GM21528 (cell line): ENCODE results near the gene TSC2.
"Not testable (repeated sequence)": the region's sequence is repeated elsewhere in the genome, so short reads cannot be mapped to it uniquely, and the experiment has no call there.

Experiments used
- ATAC-seq: cut with Tn5 transposase; IDR thresholded peaks from one replicate; pipeline ENCODE4 v1.9.1; 2021; ENCODE audit warnings: mild to moderate bottlenecking, moderate library complexity; ENCODE audit not compliant: unreplicated experiment, low FRiP score

The TSC2 gene

GRCh38 chr16:2028620-2029220, 19.1 kb upstream of the TSC2 start:
- ATAC-seq, result no peak

DNA sequence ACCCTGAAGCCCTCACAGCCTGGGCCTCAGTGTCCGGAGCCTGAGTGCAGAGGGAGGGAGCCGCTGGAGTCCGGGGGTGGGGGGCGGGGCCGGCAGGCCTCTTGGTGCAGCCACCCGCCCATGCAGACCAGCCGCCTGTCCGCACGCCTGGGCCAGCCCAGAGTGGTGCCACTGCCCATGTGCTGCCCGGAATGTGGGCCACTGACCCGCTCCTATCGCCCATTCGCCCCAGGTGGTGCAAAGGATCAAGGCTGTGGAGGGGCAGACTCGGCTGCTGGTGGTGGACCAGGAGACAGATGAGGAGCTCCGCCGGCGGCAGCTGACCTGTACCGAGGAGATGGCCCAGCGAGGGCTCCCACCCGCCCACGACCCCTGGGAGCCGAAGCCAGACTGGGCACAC, 18.4 kb upstream of the TSC2 start:
- ATAC-seq, result no peak

DNA sequence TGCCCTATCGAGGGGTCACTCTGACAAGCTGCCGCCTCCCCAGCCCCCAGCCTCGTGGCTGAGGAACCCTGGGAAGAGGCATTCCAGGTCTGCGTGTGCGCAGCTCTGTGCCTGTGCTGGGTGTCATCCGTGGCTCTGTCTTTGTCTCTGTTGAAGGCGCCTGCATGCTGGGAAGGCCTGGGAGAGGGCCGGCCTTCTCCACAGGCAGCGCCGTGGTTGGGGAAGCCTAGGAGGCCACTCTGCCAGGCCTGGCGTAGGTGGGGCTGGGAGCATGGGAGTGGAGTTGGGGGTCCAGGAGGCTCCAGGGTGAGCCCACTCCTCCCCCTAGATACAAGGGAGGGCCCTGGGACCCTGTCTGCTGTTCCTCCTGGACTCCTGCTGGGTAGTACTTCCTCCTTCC, 17.7 kb upstream of the TSC2 start:
- no peak for ATAC-seq

GRCh38 chr16:2031081-2031577, 16.7 kb upstream of the TSC2 start:
- no peak for ATAC-seq

DNA sequence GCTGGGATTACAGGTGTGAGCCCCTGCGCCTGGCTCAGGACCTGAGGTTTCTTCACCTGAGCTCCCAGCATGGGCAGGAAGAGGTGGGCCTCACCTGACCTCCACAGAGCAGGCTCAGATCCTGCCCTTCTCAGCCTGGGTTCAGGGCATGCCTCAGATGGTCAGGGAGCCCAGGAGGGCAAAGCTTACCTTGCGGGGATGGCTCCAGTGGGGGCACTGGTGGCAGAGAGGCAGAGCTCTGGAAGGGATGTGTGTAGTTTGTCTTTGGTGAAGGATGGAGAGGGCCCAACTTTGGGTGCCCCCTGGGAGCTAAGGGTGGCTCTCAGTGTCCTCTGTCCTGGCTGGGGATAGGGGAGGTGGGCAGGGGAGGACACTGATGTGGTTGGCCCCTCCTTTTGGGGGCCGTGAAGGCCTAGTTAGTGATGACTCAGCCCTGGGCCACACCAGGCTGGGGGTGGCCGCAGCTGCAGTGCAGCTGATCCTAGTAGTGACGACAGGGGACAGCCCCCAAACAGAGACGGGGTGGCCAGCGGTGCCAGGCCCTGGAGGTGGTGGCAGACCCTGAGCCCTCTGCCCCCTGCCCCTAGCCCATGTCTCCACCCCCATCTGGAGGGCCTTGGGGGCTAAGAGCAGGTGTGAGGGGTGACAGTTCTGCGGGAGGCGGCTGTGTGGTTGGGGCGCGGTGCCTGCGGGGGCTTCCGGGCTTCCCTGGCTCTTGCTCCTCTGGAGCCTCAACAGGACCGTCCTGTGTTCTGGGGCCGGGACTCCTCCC, 15.3 kb upstream of the TSC2 start:
- no peak for ATAC-seq

GRCh38 chr16:2033057-2033908, 14.5 kb upstream of the TSC2 start:
- no peak for ATAC-seq

DNA sequence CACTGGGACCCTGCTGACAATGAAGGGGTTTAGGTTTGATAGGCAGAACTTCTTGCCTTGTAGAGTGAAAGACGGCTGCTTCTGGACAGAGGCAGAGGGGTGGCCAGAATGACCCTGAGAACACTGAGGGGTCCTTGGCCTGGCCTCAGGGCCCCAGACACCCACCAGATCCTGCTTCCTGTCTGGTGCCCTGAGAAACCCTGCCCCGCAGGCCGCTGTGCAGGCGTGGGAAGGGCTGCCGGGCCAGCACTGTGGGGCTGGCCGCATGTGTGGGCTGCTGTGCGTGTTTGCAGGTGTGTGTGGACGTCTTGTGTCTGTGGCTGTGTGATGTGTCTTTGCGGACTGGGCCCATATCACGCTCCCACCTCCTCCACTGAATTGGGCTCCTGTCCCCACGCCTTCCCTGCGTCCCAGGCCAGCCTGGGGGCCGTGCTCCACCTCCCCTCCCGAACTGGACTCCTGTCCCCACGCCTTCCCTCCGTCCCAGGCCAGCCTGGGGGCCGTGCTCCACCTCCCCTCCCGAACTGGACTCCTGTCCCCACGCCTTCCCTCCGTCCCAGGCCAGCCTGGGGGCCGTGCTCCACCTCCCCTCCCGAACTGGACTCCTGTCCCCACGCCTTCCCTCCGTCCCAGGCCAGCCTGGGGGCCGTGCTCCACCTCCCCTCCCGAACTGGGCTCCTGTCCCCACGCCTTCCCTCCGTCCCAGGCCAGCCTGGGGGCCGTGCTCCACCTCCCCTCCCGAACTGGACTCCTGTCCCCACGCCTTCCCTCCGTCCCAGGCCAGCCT, 13.7 kb upstream of the TSC2 start:
- ATAC-seq, result not testable (repeated sequence)

DNA sequence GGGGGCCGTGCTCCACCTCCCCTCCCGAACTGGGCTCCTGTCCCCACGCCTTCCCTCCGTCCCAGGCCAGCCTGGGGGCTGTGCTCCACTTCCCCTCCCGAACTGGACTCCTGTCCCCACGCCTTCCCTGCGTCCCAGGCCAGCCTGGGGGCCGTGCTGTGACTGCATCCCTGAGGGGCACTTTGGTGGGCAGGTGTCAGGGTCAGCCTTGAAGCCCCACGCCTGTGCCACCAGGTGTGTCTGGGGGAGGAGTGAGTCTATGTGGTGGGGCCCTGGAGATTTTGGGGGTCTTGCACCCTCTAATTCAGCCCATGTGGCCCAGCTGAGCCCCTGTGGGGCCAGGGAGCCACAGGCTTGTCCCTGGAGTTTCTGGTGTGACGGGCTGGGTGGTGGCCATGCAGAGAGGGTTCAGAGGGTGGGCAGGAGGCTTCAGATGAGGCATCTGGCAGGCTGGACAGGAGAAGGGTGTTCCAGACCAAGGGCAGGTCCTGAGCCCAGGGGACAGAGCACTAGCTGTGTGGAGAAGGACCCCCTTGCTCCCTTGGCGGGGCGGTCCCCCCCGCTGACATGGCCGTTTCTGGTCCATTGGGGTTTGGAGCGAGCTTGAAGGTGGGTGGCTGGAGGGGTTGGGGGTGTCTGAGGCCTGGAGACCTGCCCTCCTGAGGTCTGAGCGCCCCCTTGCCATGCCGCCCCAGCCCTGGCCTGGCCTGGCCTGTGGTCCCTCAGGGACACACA, 12.9 kb upstream of the TSC2 start:
- ATAC-seq, result no peak

- ATAC-seq, result no peak
Observed at GRCh38 chr16:2035431-2036199, 12.2 kb upstream of the TSC2 start.

GRCh38 chr16:2036200-2036966, 11.4 kb upstream of the TSC2 start:
- no peak for ATAC-seq

DNA sequence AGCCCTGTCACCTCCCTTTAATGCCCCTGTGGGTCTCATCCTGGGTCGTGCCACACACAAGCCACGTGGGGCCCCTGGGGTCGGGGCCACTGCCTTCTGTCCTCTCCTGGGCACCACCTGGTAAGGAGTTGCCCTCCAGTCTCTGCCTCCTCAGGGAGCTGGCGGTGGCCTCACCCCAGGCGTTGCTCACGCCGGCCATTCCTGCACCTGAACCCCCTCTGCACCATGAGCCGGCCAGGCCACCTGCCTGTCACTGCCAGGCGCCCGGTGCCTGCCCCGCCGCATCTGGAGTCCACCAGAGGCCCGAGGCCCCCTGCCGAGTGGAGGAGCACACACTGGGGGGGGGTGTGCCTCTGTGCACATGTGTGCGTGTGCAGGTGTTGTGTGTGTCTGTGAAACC, 10.7 kb upstream of the TSC2 start:
- no peak for ATAC-seq

DNA sequence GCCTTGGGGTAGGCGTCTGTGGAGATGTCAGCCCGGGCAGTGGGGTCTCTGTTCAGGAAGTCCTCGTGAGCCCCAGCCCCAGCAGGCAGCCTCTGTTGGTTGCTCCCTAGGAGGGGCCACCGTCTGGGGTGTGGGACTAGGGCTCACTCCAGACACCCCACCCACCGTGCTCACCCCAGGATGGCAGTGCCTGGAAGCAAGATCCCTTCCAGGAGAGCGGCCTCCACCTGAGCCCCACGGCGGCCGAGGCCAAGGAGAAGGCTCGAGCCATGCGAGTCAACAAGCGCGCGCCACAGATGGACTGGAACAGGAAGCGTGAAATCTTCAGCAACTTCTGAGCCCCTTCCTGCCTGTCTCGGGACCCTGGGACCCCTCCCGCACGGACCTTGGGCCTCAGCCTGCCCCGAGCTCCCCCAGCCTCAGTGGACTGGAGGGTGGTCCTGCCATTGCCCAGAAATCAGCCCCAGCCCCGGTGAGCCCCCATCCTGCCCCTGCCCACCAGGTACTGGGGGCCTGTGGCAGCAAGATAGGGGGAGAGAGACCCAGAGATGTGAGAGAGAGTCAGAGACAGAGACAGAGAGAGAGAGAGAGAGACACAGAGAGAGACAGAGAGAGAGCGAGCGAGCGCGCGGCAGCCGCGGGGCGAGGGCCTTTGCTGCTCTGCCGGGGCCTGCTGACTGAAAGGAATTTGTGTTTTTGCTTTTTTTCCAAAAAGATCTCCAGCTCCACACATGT, 10.0 kb upstream of the TSC2 start:
- no peak for ATAC-seq

GRCh38 chr16:2038382-2039231, 9.2 kb upstream of the TSC2 start:
- ATAC-seq, result no peak

- no peak for ATAC-seq
Observed at GRCh38 chr16:2039274-2040031, 8.3 kb upstream of the TSC2 start.

- no peak for ATAC-seq
Observed at GRCh38 chr16:2040041-2040786, 7.6 kb upstream of the TSC2 start.
